Activated CD4-positive, alpha-beta T cell treated with anti-CD3 and anti-CD28 coated beads for 1 hour (primary cell): ENCODE measurements around the gene GNPNAT1.

Experiments
- DNase-seq: peaks from one replicate; pipeline ENCODE4 v3.0.0-alpha.2; 2020

Gene GNPNAT1

DNA sequence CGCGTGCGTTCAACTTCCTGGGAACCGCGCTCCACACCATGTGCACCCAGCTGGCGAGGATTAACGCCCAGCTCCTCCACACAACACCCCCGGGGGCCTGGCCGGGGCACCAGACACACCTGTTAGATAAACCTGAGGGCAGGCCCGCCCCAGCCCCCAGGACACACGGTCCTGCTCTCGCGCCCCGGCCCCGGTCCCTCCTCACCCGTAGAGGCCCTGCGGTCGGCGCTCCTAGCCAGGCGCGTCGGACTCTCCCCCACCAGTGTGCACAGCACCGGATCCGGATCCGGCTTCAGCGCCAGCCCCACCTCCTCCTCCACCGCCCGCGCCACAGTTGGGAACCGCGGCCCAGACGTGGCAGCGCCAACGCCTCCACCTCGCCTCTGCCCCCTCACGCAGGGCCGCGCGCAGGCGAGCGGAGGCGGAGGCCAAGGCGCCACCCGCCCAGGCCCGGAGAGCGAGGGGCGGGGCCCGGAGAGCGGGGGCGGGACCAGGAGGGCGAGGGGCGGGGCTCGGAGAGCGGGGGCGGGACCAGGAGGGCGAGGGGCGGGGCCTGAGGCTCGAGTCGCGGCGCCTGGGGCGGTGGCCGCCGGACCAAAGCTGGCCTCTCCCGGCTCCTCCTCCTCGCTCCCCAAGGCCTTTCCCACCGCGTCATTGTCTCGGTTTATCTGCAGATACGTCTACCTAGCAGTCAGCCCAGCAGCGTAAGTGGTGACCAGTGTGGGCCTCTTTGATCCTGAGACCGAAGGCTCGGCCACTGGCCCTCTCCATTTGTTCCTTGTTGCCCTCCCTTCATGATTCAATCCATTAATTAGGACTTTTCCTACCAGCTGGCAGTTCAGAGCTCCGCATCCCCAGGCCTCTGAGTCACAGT, at the start of gene GNPNAT1:
TSS of gene GNPNAT1 (minus strand) at position 385 of the 874 bp plus-strand sequence. CDS start 6,957 bp downstream, outside the sequence.
- DNase-seq, result peak; percentile 84

DNA sequence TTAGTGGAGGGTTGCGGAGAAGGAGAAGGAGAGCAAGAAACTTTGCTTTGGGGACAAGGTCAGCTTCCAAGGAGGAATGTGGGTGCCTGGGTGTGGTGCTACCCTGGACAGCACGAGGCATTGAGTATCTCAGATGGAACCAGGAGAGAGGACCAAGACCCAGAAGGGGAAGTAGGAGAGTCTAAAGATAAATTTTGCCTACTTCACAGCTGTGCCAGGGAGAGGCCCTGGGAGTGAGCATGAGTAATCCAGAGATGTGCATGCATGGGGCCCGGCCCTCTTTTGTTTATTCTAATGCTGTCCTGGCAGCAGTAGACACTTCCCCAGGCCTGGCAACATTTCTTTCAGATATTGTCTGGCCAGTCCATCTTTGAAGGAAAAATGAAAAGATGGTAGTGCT, 49.5 kb upstream of the GNPNAT1 start:
- no peak for DNase-seq

DNA sequence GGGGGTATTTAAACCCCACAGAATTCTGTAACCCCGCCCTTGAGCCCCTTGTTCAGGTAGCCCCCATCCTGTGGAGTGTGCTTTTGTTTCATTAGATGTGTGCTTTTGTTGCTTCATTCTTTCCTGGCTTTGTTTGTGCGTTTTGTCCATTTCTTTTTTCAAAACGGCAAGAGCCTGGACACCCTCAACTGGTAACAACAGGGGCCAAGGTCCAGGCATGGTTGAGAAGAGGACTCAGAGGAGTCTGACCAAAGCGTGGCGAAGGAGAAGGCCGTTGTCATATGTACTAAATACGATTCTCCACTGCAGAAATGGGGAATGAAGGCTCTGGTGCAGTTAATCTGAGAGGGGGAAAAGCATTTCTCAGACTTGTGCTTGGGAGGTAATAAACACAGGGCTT, 46.0 kb upstream of the GNPNAT1 start:
- DNase-seq, result no peak

DNA sequence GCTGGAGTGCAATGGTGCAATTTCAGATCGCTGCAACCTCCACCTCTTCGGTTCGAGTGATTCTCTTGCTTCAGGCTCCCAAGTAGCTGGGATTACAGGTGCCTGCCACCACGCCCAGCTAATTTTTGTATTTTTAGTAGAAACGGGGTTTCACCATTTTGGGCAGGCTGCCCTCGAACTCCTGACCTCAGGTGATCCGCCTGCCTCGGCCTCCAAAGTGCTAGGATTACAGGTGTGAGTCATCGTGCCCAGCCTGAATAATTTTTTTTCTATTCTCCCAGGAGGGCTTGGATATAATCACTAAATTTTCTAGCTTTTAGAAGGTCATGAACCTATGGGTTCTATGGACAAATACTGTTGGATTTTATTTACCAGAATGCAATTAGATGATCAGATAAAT, 44.7 kb upstream of the GNPNAT1 start:
- DNase-seq, result no peak

DNA sequence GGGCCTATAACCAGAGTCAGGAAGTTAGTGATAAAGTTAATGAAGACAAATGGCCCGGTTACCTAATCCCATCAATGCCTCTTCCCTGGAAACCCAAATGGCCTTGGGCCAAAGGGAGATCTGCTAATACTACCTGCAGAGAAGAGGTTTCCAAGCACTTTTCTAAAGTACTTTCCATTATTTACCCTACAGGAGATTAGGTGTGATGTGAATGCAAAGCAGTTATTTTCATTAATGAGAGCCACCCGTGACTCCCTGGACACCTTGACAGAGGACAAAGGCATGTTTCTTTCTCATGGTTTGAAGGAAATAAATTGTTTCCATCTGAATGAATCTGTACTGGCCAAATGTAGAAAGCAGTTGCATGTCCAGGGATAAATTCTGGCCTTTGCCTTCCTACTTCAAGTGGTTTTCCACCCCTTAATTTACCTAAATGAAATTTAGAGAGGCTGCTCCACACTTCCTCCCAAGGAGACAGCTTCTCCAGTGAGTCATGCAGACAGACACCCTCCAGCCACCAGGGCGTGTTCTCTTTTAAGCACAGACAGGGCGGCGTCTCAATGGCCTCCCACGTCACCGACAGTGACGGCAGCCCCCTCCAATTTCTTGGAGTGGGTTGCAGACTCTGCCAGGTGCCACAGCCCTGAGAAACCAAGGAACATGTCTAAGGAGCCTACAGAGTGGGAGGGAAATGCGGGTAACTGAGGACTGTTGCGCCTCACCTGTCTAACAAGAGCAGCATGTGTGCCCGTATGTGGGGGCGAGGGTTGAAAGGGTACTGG, 43.9 kb upstream of the GNPNAT1 start:
- no peak for DNase-seq

DNA sequence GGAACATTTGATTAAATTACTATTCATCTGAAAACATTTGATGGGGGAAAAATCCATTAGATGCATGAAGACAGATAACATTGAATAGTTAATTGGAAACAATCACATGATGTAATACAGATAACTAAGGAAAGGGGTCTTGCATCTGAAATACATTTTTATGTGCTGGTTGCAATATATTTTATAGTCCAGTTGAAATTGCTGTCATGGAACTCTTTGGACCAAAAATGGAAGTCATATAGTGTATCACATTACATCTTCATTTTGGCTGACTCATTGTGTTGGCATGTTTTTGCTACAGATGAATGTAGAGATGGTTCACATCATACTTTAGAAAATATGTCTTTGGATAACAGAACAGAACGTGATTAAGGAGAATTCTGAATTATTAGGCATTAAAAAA, 43.0 kb upstream of the GNPNAT1 start:
- DNase-seq, result no peak

DNA sequence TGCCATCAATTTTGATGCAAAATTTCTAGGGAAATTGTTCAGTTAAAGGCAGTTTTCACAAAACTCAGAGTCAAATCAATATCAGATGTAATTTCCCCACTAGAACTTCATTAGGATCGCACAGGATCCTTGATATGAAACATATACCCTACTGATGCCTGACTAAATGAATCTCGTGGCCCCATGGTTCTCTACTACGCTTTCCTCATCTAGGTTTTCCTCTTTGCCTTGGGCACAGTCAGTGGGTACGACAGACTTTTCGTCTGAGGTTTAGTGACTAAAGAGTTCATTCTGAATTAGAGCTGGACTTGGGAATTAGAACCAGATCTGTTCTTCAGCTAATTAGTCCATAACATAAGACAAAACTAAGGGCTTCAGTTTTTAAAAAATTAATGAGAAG, 42.5 kb upstream of the GNPNAT1 start:
- no peak for DNase-seq

DNA sequence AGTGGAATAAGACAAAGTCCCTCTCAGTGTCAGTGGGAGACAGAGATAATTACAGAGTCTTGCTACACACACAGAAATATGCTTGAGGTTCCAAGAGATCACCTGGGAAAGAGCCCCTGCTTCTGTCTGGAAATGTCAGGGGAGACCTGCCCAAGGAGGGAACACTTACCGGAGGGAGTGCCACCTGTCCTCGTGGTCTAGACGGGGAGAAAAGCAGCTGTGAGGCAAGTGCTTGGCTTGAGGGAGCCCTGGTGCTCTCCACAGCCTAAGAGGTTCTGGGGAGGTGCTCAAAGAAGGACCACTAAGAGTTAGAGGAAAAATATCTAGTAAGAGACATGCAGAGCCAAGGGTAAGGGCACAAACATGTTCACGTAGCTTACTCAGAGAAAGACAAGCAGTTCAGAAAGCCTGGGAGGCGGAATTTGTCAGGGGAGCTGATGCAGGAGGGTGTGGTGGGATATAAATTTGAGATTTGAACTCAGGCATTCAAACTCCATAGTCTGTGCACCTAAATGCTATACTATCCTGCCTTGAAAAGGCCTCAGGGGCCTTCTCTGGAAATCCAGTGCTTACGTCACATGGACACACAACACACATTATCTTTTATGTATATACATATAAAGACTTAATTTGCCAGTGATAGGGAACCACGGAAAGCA, 38.2 kb upstream of the GNPNAT1 start:
- no peak for DNase-seq

DNA sequence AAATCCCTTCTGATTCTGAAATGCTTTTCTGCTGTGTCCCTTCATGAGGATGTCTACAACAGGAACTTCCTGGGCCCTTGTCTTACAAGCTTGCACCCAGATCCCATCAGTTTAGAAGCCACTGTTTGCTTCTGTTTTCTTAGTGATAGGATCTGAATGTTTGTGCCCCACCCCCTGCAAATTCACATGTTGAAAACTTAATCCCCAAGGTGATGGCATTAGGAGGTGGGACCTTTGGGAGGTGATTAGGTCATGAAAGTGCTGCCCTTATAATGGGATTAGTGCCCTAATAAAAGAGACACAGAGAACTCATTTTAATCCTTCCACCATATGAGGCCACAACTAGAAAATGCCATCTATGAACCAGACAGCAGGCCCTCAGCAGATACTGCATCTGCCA, 36.0 kb upstream of the GNPNAT1 start:
- DNase-seq, result no peak

DNA sequence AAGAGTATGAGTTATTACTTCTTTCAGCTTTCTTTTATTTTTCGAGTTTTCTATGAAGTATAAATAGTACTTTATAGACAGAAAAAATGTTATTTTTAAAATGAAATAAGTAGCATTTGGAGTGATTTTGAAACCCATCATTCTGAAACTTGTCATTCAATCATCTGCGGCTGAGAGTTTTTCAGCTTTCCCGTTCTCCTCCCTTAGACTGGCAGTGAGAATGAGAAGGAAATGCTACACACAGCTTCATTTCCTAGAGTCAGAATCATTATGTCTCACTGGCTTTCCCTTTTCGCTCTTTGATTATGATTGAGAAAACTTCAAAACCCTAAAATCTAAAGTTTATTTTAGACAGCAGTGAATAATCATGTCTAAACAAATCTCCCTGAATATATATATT, 33.7 kb upstream of the GNPNAT1 start:
- DNase-seq, result no peak

DNA sequence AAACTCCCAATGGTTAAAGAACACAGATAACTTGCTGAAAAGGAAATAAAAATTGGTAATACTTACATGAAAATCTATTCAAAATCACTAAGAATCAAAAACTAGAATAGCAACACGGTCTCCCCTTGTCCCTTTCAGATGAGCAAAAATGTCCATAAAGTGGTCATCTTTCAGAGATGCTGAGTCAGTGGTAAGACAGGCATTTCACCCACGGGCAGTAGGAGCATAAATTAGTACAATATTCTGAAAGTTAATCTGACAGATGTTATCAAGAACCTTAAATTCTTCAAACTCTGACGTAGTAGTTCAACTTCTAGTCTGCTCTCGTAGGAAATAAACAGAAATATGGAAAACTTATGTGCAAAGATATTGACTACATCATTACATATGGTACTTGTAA, 33.1 kb upstream of the GNPNAT1 start:
- DNase-seq, result no peak

DNA sequence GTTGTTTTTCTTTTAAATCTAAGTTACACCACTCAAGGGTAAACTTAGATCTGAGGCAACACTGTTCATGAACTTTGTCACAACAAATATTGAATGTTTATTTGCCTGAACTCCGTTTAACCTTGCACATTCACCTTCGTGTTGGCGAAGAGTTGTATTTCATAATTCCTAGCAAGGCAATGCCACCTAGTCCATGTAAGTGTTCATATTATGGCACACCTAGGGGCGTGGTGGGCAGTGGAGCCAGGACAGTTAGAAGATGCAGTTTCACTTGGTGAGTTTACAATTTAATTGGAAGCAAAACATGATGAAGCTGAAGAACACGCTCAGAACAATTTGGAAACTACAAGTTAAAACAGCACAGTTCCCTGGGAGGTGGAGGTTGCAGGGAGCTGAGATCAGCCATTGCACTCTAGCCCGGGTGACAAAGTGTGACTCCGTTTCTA, 30.4 kb upstream of the GNPNAT1 start:
- DNase-seq, result no peak

DNA sequence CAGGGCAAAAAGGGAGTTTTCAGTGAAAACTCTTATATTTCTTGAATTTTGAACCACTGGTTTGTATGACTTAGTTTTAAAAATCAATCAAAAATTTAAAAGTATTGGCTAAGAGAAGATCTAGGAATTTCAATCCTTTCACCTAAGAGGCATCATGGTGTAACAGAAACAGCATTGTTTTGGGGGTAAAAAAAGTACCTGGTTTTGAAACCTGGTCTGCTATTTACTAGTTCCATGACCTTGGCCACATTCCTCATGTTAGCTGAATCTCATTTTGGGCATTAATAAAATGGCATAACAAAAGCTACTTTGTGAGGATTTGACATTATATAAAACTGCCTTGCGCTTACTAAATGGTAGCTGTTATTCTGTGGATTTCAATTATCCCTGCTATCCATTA, 16.7 kb upstream of the GNPNAT1 start:
- no peak for DNase-seq

DNA sequence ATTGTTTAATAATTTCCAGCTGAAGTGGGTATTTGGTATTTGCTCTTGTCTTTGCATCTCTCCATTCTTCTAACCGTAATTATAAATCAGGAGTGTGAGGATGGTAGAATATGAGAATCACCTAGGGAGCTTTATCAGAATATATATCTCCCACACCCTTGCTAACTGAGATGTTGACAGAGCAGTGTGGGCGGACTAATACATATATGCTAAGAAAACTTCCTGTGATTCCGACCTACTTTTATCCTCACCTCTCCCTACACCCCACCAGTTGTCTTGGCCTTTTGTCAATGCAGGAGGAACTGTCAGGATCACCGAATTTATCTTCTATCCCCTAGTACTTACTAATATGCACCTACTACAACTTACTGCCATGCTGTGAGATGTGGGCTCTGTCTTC, 14.7 kb upstream of the GNPNAT1 start:
- no peak for DNase-seq

DNA sequence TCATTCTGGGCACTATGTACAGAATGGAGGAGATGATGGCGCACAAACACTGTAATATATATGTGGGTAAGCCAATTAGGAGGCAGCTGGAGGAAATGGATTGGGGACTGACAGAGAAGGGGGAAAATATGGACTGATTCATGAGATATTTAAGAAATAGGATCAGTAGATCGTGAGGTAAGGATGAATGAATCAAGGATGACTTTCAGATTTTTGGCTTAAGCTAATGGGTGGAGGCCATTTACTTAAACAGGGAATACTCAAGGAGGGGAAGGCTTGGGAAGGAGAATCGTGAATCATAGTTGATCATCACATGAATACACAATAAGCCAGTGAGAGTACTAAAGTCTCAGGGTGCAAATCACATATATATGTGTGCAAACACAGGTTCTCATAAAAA, 11.2 kb upstream of the GNPNAT1 start:
- no peak for DNase-seq

DNA sequence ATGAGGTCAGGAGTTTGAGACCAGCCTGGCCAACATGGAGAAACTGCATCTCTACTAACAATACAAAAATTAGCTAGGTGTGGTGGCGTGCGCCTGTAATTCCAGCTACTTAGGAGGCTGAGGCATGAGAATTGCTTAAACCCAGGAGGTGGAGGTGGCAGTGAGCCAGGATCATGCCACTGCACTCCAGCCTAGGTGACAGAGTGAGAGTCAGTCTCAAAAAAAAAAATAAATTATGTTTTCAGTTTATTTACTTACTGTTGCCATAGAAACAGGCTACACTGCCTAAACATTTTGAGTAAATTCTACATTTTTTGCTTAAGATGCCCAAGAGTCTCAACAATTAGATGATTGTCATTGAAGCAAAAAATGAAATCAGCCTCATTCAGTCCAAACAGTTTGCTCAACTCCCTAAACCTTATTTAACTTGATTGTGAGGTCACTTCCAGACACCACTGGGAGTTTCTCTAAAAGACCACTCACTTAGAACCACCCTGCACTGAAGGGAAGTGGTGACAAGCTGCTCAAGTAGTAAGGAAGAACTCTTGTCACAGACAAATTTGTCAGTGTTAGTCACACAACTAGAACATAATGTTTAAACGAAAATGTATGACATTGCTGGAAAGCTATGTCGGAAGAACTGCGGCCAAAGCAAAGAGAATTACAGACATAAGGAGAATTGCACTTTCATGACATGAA, 9.8 kb upstream of the GNPNAT1 start:
- no peak for DNase-seq

DNA sequence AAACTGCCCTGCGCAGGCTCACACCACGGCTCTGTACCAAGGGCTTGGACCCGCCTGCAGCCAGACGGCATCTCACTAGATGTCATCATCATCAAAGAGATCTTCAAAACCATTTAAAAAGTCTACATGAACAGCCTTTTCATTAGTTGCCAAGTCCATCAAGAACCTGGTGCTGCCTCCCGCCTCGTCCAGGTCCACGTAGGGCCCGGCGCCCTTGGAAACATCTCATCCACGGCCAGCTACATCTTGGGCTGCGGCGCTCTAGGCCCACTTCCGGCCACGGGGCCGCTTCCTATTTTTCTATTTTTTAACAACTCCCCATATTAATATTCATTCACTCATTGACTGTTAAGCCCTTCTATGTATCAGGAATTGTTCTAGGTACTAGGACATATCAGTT, 7.4 kb upstream of the GNPNAT1 start:
- no peak for DNase-seq

DNA sequence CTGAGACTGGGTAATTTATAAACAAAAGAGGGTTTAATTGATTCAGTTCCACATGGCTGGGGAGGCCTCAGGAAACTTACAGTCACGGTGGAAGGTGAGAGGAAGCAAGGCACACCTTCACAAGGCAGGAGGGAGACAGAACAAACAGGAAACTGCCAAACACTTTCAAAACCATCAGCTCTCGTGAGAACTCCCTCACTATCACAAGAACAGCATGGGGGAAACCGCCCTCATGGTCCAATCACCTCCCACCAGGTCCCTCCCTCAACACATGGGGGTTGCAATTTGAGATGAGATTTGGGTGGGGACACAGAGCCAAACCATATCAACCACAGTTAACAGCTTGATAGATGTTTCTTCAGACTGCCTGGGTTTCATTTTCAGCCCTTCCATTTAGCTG, 6.2 kb upstream of the GNPNAT1 start:
- DNase-seq, result no peak

DNA sequence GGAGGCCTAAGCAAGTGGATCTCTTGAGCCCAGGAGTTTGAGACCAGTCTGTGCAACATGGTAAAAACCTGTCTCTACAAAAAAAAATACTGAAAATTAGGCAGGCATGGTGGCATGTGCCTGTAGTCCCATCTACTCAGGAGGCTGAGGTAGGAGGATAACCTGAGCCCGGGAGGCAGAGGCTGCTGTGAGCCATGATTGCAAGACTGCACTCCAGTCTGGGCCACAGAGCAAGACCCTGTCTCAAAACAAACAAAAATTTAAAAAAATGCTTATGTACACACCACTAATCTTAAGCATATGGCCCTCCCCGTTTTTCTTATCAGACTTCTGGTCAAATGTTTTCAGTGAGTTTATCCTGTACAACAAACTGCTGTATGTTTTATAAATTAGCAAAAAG, 1.7 kb upstream of the GNPNAT1 start:
- DNase-seq, result no peak

DNA sequence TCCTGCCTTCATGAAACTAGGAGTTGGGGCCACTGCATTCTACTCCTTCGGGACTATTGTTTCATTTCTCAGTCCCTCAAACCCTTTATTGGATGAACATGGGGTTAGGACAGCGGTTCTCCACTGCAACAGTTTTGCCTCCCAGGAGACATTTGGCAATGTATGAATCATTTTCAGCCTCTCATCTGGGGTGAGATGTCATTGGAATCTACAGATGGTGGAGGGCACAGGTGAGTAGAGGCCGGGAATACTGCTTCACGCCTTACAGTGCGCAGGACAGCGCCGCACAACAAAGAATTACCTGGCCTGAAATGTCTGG, 649 bp upstream of the GNPNAT1 start:
- DNase-seq, result no peak

DNA sequence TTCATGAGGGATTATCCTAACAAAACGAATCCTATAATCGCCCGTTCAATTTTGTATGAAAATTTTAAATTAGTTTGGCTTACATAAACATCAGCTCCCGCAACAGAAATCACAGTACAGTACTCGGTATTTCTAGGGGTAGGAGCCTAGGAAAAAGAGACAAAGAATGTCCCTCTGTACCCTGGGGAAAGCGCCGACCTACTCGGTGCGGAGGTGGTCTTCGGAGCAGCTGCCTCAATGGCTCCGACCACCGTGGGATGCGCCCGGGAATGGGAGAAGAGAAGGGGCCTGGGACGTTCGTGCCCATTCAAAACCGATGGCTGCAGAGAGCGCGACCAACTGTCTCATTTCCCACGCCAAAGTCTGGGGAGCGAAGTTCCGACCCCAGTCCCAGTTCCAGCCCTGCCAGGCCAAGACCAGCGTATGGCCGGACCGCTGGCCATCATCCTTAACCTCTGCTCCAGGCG, 618 bp downstream of the GNPNAT1 start:
- DNase-seq, result no peak

DNA sequence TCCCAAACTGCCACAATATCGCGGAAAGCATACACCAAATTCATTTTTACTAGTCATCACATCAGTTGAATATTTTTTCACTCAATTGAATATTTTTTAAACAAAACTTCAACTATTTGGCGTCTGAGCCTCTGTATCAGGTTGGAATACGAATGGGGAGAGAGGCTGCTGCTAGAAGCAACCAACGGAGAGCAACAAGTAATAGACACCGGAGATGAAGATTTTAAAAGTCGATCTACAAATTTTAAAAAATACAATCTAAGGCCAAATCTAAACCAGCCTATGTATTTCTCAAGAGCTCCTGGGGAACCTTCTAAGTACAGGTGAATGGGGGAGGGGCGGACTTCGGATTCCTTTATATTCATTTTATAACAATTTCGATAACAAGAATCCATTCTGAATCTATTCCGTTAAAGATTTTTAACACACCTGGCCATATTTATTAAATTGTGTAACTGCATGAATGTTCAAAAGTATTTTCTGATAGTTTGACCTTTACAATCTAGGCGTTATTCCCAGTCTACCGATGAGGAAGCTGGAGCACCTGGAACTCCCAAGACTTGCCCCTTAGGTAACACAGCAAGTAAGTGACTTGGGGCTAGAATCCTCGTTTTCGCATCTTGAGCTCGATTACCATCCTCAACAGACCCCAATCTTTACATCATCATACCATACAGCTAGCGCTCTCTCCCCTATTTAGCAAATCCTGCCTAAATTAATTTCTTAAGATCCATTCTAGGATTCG, 1.2 kb downstream of the GNPNAT1 start:
- no peak for DNase-seq
